H1 (cell line): ENCODE data around the gene TUNAR. TPM values are rescaled to one million over a fixed set of nuclear protein-coding genes. Genes with fewer than 3 reads are reported as not detected.
A peak's percentile ranks its signal among the peaks of the same experiment; 100 is the strongest.

Source experiments
- CTCF ChIA-PET: fragments of 300-600 bp; sonication (Branson Sonifier 250); formaldehyde crosslinking; loops from one replicate; lab custom pipeline; 2021; ENCODE audit not compliant: partially characterized antibody; lab: Charles Lee
- POLR2A ChIA-PET: fragments of 300-600 bp; sonication (Branson Sonifier 250); formaldehyde crosslinking; loops from one replicate; lab custom pipeline; 2021; ENCODE audit warnings: inconsistent platforms; ENCODE audit not compliant: partially characterized antibody; lab: Charles Lee
- DNase-seq, 2 experiments: peaks; one replicate each; pipeline versions ENCODE4 v3.0.0 to v3.0.0-alpha.2; 2010 to 2022; ENCODE audit warnings: low spot score in 2 of 2, low read depth in 1 of 2, mixed read lengths in 1 of 2
- FAIRE-seq: peaks from 2 replicates; lab custom pipeline; 2011; peaks lifted over from hg19 to GRCh38; lab: Jason Lieb, UNC
- H2AFZ ChIP-seq: 2 replicates; pipeline ENCODE4 v1.8.1; 2012; ENCODE audit warnings: low read length, inconsistent platforms
- H2AK5ac ChIP-seq: 2 replicates; pipeline ENCODE4 v1.6.1; 2013; ENCODE audit warnings: low read depth, low read length
- H2BK120ac ChIP-seq: replicated peaks from 2 replicates; pipeline ENCODE3; 2013; ENCODE audit warnings: low read depth, low read length, inconsistent platforms
- H2BK12ac ChIP-seq: 2 replicates; pipeline ENCODE4 v1.6.1; 2013; ENCODE audit warnings: low read depth, low read length
- H2BK15ac ChIP-seq: 2 replicates; pipeline ENCODE4 v1.6.1; 2013; ENCODE audit warnings: low read length
- H2BK20ac ChIP-seq: 2 replicates; pipeline ENCODE4 v1.6.1; 2013; ENCODE audit warnings: low read length
- H2BK5ac ChIP-seq: 2 replicates; pipeline ENCODE4 v1.6.1; 2013; ENCODE audit warnings: low read depth, low read length
- H3K14ac ChIP-seq: 2 replicates; pipeline ENCODE4 v1.6.1; 2013; ENCODE audit warnings: inconsistent platforms; ENCODE audit not compliant: insufficient read length
- H3K18ac ChIP-seq: 2 replicates; pipeline ENCODE4 v1.6.1; 2013; ENCODE audit warnings: low read length; ENCODE audit errors: extremely low read depth
- H3K23ac ChIP-seq: 2 replicates; pipeline ENCODE4 v1.6.1; 2013; ENCODE audit warnings: inconsistent platforms; ENCODE audit not compliant: insufficient read length
- H3K23me2 ChIP-seq: 2 replicates; pipeline ENCODE4 v1.6.1; 2013; ENCODE audit warnings: low read depth, low read length
- H3K27ac ChIP-seq: 2 replicates; pipeline ENCODE4 v1.6.1; 2011; ENCODE audit warnings: low read depth, low read length, inconsistent platforms
- H3K27me3 ChIP-seq, 4 experiments: replicated peaks in 1 of 4; 1 replicate in 1 of 4; 2 replicates in 3 of 4; pipeline versions ENCODE4 v1.6.1 to v1.8.1; 2011 to 2013; ENCODE audit warnings: low read length in 3 of 4, mild to moderate bottlenecking in 3 of 4, inconsistent platforms in 2 of 4, mixed read lengths in 2 of 4, moderate library complexity in 1 of 4; ENCODE audit not compliant: control insufficient read depth in 3 of 4, insufficient read depth in 3 of 4; ENCODE audit errors: extremely low read depth in 1 of 4
- H3K36me3 ChIP-seq, 4 experiments: 2 replicates each; pipeline versions ENCODE4 v1.6.1 to v1.8.1; 2011 to 2013; ENCODE audit warnings: mild to moderate bottlenecking in 4 of 4, low read length in 3 of 4, moderate library complexity in 2 of 4, control low read depth in 1 of 4, inconsistent platforms in 1 of 4; ENCODE audit not compliant: insufficient read depth in 4 of 4, control insufficient read depth in 2 of 4
- H3K4ac ChIP-seq: replicated peaks from 2 replicates; pipeline ENCODE3; 2013; ENCODE audit warnings: low read length, low read depth, mixed read lengths, inconsistent platforms; ENCODE audit not compliant: insufficient read length
- H3K4me1 ChIP-seq, 4 experiments: replicated peaks in 1 of 4; 1 replicate in 1 of 4; 2 replicates in 3 of 4; pipeline versions ENCODE4 v1.6.1 to v1.8.1; 2011 to 2013; ENCODE audit warnings: low read length in 3 of 4, inconsistent platforms in 2 of 4, mixed read lengths in 1 of 4; ENCODE audit not compliant: insufficient read depth in 4 of 4, control insufficient read depth in 3 of 4
- H3K4me2 ChIP-seq, 2 experiments: 2 replicates each; pipeline versions ENCODE4 v1.6.1 to v1.8.1; 2011 to 2013; ENCODE audit warnings: low read depth in 2 of 2, low read length in 2 of 2, control low read depth in 1 of 2, inconsistent platforms in 1 of 2, mild to moderate bottlenecking in 1 of 2; ENCODE audit not compliant: insufficient read depth in 1 of 2
- H3K4me3 ChIP-seq, 4 experiments: fragments of 200-600, 300-600 bp in 1 of 4; sonication (generic), shearing (Covaris generic), sonication (Bioruptor Twin) in 1 of 4; 2 replicates each; pipeline versions ENCODE4 v1.5.1 to v1.8.1; 2011 to 2016; ENCODE audit warnings: low read length in 4 of 4, low read depth in 3 of 4, control low read depth in 2 of 4, inconsistent platforms in 2 of 4, mild to moderate bottlenecking in 2 of 4, mixed read lengths in 1 of 4, moderate library complexity in 1 of 4; ENCODE audit not compliant: insufficient read depth in 2 of 4; ENCODE audit errors: extremely low read depth in 1 of 4
- H3K56ac ChIP-seq: replicated peaks from 2 replicates; pipeline ENCODE3; 2013; ENCODE audit warnings: low read depth, mild to moderate bottlenecking, mixed read lengths, low read length, inconsistent platforms; ENCODE audit not compliant: insufficient read length
- H3K79me1 ChIP-seq: 2 replicates; pipeline ENCODE4 v1.6.1; 2013; ENCODE audit warnings: low read depth, low read length, control low read depth
- H3K79me2 ChIP-seq, 2 experiments: 2 replicates each; pipeline versions ENCODE4 v1.6.1 to v1.8.1; 2012 to 2013; ENCODE audit warnings: low read length in 2 of 2, mild to moderate bottlenecking in 2 of 2, inconsistent platforms in 1 of 2; ENCODE audit not compliant: insufficient read depth in 2 of 2, control insufficient read depth in 1 of 2
- H3K9ac ChIP-seq, 4 experiments: replicated peaks in 1 of 4; 1 replicate in 1 of 4; 2 replicates in 3 of 4; pipeline versions ENCODE4 v1.6.1 to v1.8.1; 2011 to 2013; ENCODE audit warnings: low read depth in 3 of 4, low read length in 3 of 4, control low read depth in 2 of 4, mild to moderate bottlenecking in 2 of 4, moderate library complexity in 2 of 4, inconsistent platforms in 1 of 4; ENCODE audit errors: extremely low read depth in 1 of 4
- H3K9me3 ChIP-seq, 2 experiments: 2 replicates each; pipeline versions ENCODE4 v1.6.1 to v1.8.1; 2012 to 2013; ENCODE audit warnings: mild to moderate bottlenecking in 2 of 2, moderate library complexity in 2 of 2, control low read depth in 1 of 2, inconsistent platforms in 1 of 2, low read depth in 1 of 2, low read length in 1 of 2, mixed read lengths in 1 of 2; ENCODE audit not compliant: insufficient read depth in 2 of 2
- H4K20me1 ChIP-seq, 2 experiments: replicated peaks in 1 of 2; 2 replicates each; pipeline versions ENCODE3 to v1.8.1; 2011 to 2013; ENCODE audit warnings: inconsistent platforms in 2 of 2, low read length in 2 of 2, mild to moderate bottlenecking in 1 of 2; ENCODE audit not compliant: insufficient read depth in 2 of 2, control insufficient read depth in 1 of 2
- H4K5ac ChIP-seq: 2 replicates; pipeline ENCODE4 v1.6.1; 2013; ENCODE audit warnings: low read length, low read depth, mixed read lengths, inconsistent platforms; ENCODE audit not compliant: insufficient read length
- H4K8ac ChIP-seq: 2 replicates; pipeline ENCODE4 v1.8.0; 2013; ENCODE audit warnings: mild to moderate bottlenecking, moderate library complexity, low read length, inconsistent platforms; ENCODE audit not compliant: insufficient read depth; ENCODE audit errors: extremely low read depth
- H4K91ac ChIP-seq: replicated peaks from 2 replicates; pipeline ENCODE3; 2013; ENCODE audit warnings: low read length, mixed read lengths, inconsistent platforms; ENCODE audit not compliant: insufficient read length
- CREB1 ChIP-seq: IDR thresholded peaks from 2 replicates; pipeline ENCODE4 v1.6.1; 2012; ENCODE audit warnings: inconsistent platforms
- GTF2F1 ChIP-seq: IDR thresholded peaks from 2 replicates; pipeline ENCODE4 v1.6.1; 2012; ENCODE audit warnings: low read depth, low read length, improper control_type of control experiment, borderline replicate concordance
- RNF2 ChIP-seq: fragments of 200-900, 300-1000 bp; sonication (generic); IDR thresholded peaks from 2 replicates; pipeline ENCODE4 v1.7.1; 2016; ENCODE audit warnings: borderline replicate concordance, low read depth, mild to moderate bottlenecking, antibody characterized with exemption, low read length; ENCODE audit not compliant: poor library complexity, severe bottlenecking; ENCODE audit errors: missing control alignments
- SIN3A ChIP-seq, 2 experiments: IDR thresholded peaks in 1 of 2; conservative IDR thresholded peaks in 1 of 2; 2 replicates each; pipeline ENCODE4 v1.6.1; 2011 to 2012; ENCODE audit warnings: low read length in 2 of 2, improper control_type of control experiment in 1 of 2, low read depth in 1 of 2, mild to moderate bottlenecking in 1 of 2
- WGBS, 2 experiments: shearing (Covaris generic) in 1 of 2; methylation state at CpG; one replicate each; pipeline versions ENCODE4 v1.1.6 to v1.1.7; 2013 to 2015; ENCODE audit warnings: low lambda C conversion rate in 2 of 2, mixed read lengths in 2 of 2, inconsistent platforms in 1 of 2, low coverage in 1 of 2, missing lambda C conversion rate in 1 of 2; ENCODE audit not compliant: insufficient replicate concordance in 2 of 2, insufficient coverage in 1 of 2, insufficient read length in 1 of 2; ENCODE audit errors: extremely low coverage in 1 of 2, missing lambda C conversion rate in 1 of 2; 5-methylcytosine and 5-hydroxymethylcytosine counted together
- polyA plus RNA-seq, 7 experiments: library from polyadenylated mRNA; depleted of rRNA in 3 of 7; stranded (reverse) in 5 of 7; unstranded in 2 of 7; fragments of >200 nt in 5 of 7; fragments of 200-250 nt in 2 of 7; gene quantifications; 1 replicate in 5 of 7; 2 replicates in 1 of 7; 4 replicates in 1 of 7; pipeline versions ENCODE4 v1.2.1 to v1.2.3, GENCODE V29; 2011 to 2013; ENCODE audit warnings: missing spikeins in 2 of 7, mixed read lengths in 2 of 7
- total RNA-seq: library from RNA; stranded (reverse); fragmentation: NEBNext Ultra II Directional; extraction: Animal tissue kit (Norgen Biotek cat#: 25700); gene quantifications from 2 replicates; pipeline ENCODE4 v1.2.1, GENCODE V29; 2021
- TF ChIP-seq, protein P1 (sequence below): IDR thresholded peaks from 2 replicates; pipeline ENCODE4 v1.6.1; 2012; ENCODE audit warnings: inconsistent platforms

Gene TUNAR
- total and polyA plus RNA-seq, 2 of the 8 experiments (the other 6 are each of a cell fraction or from before 2014, with no cell fraction given), result 12.8 to 63.9 TPM

DNA sequence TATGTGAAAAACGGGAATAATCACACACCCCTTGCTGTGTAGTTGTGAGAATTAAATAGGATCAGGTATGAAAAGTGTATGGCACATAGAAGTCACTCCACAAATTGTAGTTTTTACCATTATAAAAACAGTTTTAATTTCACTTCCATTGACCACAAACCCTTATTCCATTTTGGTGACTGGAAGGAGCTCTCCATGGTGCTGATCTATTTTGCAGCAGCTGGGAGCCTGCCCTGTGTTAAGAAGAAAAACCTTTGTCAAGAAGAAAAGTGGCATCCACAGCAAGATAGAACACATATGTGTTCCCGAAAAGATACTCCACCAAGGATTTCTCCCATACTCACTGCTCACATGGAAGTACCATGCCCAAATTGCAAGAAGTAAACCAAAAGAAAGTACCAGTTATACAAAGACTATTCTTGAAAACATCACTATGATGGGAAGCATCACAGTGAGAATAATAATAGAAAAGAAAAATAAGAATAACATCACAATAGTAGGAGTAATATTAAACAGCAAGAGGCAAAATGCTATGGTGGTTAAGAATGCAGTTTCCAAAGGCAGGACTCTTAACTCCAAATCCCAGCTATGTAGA, 58.7 kb downstream of the TUNAR start:
- no peaks in the 10 kb centered on the region for H3K27me3 ChIP-seq
- POLR2A ChIA-PET, result interaction anchor here (0.8 to 1.9 kb wide), 5 partner anchors 9 to 58 kb away, joined by 4 to 9 read pairs (median 5); no protein-coding TSS in a partner anchor

More for the DNA sequence above, 58.7 kb downstream of the TUNAR start:
- TF ChIP-seq GTF2F1, result no peak
- TF ChIP-seq CREB1, result 0 out of 2 replicates have a peak, but pooled peaks have one; percentile 21
- TF ChIP-seq, protein P1, sequence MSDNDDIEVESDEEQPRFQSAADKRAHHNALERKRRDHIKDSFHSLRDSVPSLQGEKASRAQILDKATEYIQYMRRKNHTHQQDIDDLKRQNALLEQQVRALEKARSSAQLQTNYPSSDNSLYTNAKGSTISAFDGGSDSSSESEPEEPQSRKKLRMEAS, result no peak
- TF ChIP-seq SIN3A (conservative IDR thresholded peaks at IDR 0.05 in 1 of 2, IDR thresholded peaks at IDR 0.05 in 1 of 2; ENCODE audit: low read depth in 1 of 2, low read length in 2 of 2), result peak in 1 of 2 experiments; percentile 85; a peak in 2 of 4 replicates
- no peak for TF ChIP-seq RNF2
- H2AK5ac ChIP-seq, result no peak overlapping the region
- H3K4ac ChIP-seq, result no peak overlapping the region
- H2BK120ac ChIP-seq, result no peak overlapping the region
- H4K5ac ChIP-seq, result no peak overlapping the region
- H4K91ac ChIP-seq, result no peak overlapping the region
- no peak overlapping the region for H3K23ac ChIP-seq
- H3K79me1 ChIP-seq, result no peaks in the 10 kb centered on the region; the same call in 1 of the 2 replicates
- no peak overlapping the region for H3K4me2 ChIP-seq
- no peak overlapping the region for H2BK12ac ChIP-seq
- no peak overlapping the region for H2BK15ac ChIP-seq
- H2AFZ ChIP-seq, result no peak overlapping the region
- H4K20me1 ChIP-seq, result no peaks in the 10 kb centered on the region
- H3K23me2 ChIP-seq, result no peaks in the 10 kb centered on the region
- no peak overlapping the region for H3K4me3 ChIP-seq
- H3K18ac ChIP-seq, result no peak overlapping the region
- H3K4me1 ChIP-seq, result no peaks in the 10 kb centered on the region; a peak in 1 of 7 replicates
- H3K79me2 ChIP-seq, result no peaks in the 10 kb centered on the region
- H3K36me3 ChIP-seq, result no peaks in the 10 kb centered on the region
- H3K14ac ChIP-seq, result no peak overlapping the region
- H3K56ac ChIP-seq, result no peak overlapping the region
- no peaks in the 10 kb centered on the region for H3K9me3 ChIP-seq
- CTCF ChIA-PET, result interaction anchor here (0.6 to 2.2 kb wide), 9 partner anchors 11 to 374 kb away, joined by 3 to 9 read pairs (median 4); no protein-coding TSS in a partner anchor
- H4K8ac ChIP-seq, result no peak overlapping the region
- peak; percentile 81 for FAIRE-seq
- 70% methylated on average over 2 of the region's 2 CpGs; no CpG with 5 or more reads in 1 of the 2 experiments for WGBS, 2 experiments
- no peak overlapping the region for H2BK5ac ChIP-seq
- H3K9ac ChIP-seq, result no peak overlapping the region
- no peak overlapping the region for H3K27ac ChIP-seq
- no peak for DNase-seq
- no peak overlapping the region for H2BK20ac ChIP-seq
